Neuronal stem cell (in vitro differentiated cells): ENCODE data around the gene STRA8.

Experiments
- DNase-seq: peaks from one replicate; pipeline ENCODE4 v3.0.0-alpha.2; 2013; ENCODE audit warnings: low spot score
- H2AFZ ChIP-seq: one replicate; pipeline ENCODE4 v1.6.1; 2013; ENCODE audit warnings: mild to moderate bottlenecking, low read length, inconsistent platforms
- H2AK5ac ChIP-seq: 2 replicates; pipeline ENCODE4 v1.6.1; 2013; ENCODE audit warnings: low read depth, mild to moderate bottlenecking, inconsistent platforms, low read length, moderate library complexity, mixed read lengths
- H2BK120ac ChIP-seq: 2 replicates; pipeline ENCODE4 v1.6.1; 2013; ENCODE audit warnings: low read depth, mild to moderate bottlenecking, inconsistent platforms, low read length, moderate library complexity, mixed read lengths
- H2BK12ac ChIP-seq: one replicate; pipeline ENCODE4 v1.6.1; 2013; ENCODE audit warnings: low read length, inconsistent platforms
- H2BK15ac ChIP-seq: 2 replicates; pipeline ENCODE4 v1.6.1; 2013; ENCODE audit warnings: mild to moderate bottlenecking, low read length, inconsistent platforms, mixed read lengths
- H2BK5ac ChIP-seq: one replicate; pipeline ENCODE4 v1.6.1; 2013; ENCODE audit warnings: inconsistent platforms, mild to moderate bottlenecking, low read length, moderate library complexity
- H3K14ac ChIP-seq: one replicate; pipeline ENCODE4 v1.6.1; 2013; ENCODE audit warnings: low read length, inconsistent platforms
- H3K18ac ChIP-seq: 2 replicates; pipeline ENCODE4 v1.6.1; 2013; ENCODE audit warnings: low read length, inconsistent platforms
- H3K23ac ChIP-seq: 2 replicates; pipeline ENCODE4 v1.6.1; 2013; ENCODE audit warnings: low read depth, mild to moderate bottlenecking, mixed read lengths, low read length, inconsistent platforms; ENCODE audit not compliant: poor library complexity
- H3K27ac ChIP-seq: replicated peaks from 3 replicates; pipeline ENCODE4 v1.5.1; 2013; ENCODE audit warnings: low read length, inconsistent platforms
- H3K27me3 ChIP-seq, 3 experiments: 2 replicates each; pipeline ENCODE4 v1.6.1; 2013; ENCODE audit warnings: low read length in 3 of 3, mild to moderate bottlenecking in 2 of 3, inconsistent platforms in 1 of 3, low read depth in 1 of 3, mixed read lengths in 1 of 3, moderate library complexity in 1 of 3; ENCODE audit not compliant: control insufficient read depth in 3 of 3, insufficient read depth in 3 of 3
- H3K36me3 ChIP-seq, 2 donors: replicated peaks in 1 of 2; 2 replicates each; pipeline ENCODE4 v1.6.1; 2013; ENCODE audit warnings: low read length in 2 of 2; ENCODE audit not compliant: control insufficient read depth in 2 of 2, insufficient read depth in 2 of 2
- H3K4ac ChIP-seq: 2 replicates; pipeline ENCODE4 v1.6.1; 2013; ENCODE audit warnings: inconsistent platforms, mild to moderate bottlenecking, low read length, moderate library complexity
- H3K4me1 ChIP-seq, 2 donors: 1 replicate in 1 of 2; 2 replicates in 1 of 2; pipeline ENCODE4 v1.6.1; 2013; ENCODE audit warnings: low read length in 2 of 2, low read depth in 1 of 2; ENCODE audit not compliant: control insufficient read depth in 2 of 2, insufficient read depth in 1 of 2
- H3K4me2 ChIP-seq: one replicate; pipeline ENCODE4 v1.6.1; 2013; ENCODE audit warnings: mild to moderate bottlenecking, low read length, inconsistent platforms; ENCODE audit not compliant: insufficient read depth, poor library complexity, severe bottlenecking
- H3K4me3 ChIP-seq, 2 donors: 2 replicates each; pipeline ENCODE4 v1.5.1; 2013; ENCODE audit warnings: low read length in 2 of 2, mild to moderate bottlenecking in 2 of 2, inconsistent platforms in 1 of 2, moderate library complexity in 1 of 2
- H3K79me1 ChIP-seq: one replicate; pipeline ENCODE4 v1.6.1; 2013; ENCODE audit warnings: low read depth, mild to moderate bottlenecking, inconsistent platforms, low read length, moderate library complexity
- H3K9ac ChIP-seq: one replicate; pipeline ENCODE4 v1.6.1; 2013; ENCODE audit warnings: mild to moderate bottlenecking, low read depth, low read length, inconsistent platforms; ENCODE audit not compliant: poor library complexity
- H3K9me3 ChIP-seq, 2 donors: replicated peaks in 1 of 2; 2 replicates each; pipeline versions ENCODE3 to v1.6.1; 2013; ENCODE audit warnings: low read length in 2 of 2, mild to moderate bottlenecking in 2 of 2, inconsistent platforms in 1 of 2, low read depth in 1 of 2, mixed read lengths in 1 of 2, moderate library complexity in 1 of 2; ENCODE audit not compliant: control insufficient read depth in 2 of 2, insufficient read depth in 1 of 2
- H4K8ac ChIP-seq: one replicate; pipeline ENCODE4 v1.6.1; 2013; ENCODE audit warnings: low read depth, mild to moderate bottlenecking, inconsistent platforms, low read length, moderate library complexity
- H4K91ac ChIP-seq: one replicate; pipeline ENCODE4 v1.6.1; 2013; ENCODE audit warnings: low read length, low read depth, mild to moderate bottlenecking, inconsistent platforms; ENCODE audit not compliant: poor library complexity
- WGBS, 2 donors: extraction: QIAGEN DNeasy Blood & Tissue Kit; methylation state at CpG; one replicate each; pipeline ENCODE4 v1.1.7; 2013; ENCODE audit warnings: missing lambda C conversion rate in 2 of 2, mixed read lengths in 1 of 2; ENCODE audit not compliant: insufficient read length in 2 of 2, insufficient replicate concordance in 1 of 2; ENCODE audit errors: extremely low coverage in 2 of 2; 5-methylcytosine and 5-hydroxymethylcytosine counted together

STRA8 gene

GRCh38 chr7:135217645-135218509 is 15.8 kb upstream of the STRA8 start:
- Histone ChIP-seq H2AFZ (no peak overlapping the region), H4K91ac (no peak overlapping the region), H3K27ac (no peak overlapping the region), H3K9ac (no peak overlapping the region), H3K9me3 (no peaks in the 10 kb centered on the region), H2BK120ac (no peak overlapping the region), H3K4me1 (no peaks in the 10 kb centered on the region), H2BK12ac (no peak overlapping the region), H3K36me3 (no peaks in the 10 kb centered on the region), H3K27me3 (peaks cover 0 to 5% (median 0%) of the 10 kb centered on the region in 3 experiments), H3K23ac (no peak overlapping the region), H2BK5ac (no peak overlapping the region), H2BK15ac (no peak overlapping the region), H3K4ac (no peak overlapping the region), H3K4me2 (no peak overlapping the region), H2AK5ac (no peak overlapping the region), H4K8ac (no peak overlapping the region), H3K18ac (no peak overlapping the region), H3K79me1 (no peaks in the 10 kb centered on the region), H3K4me3 (no peak overlapping the region), H3K14ac (no peak overlapping the region)
- no peak for DNase-seq
- WGBS, 2 donors: no CpG with 5 or more reads among the region's 5 CpGs

GRCh38 chr7:135224027-135224426 is 9.6 kb upstream of the STRA8 start:
- no peaks in the 10 kb centered on the region for H3K36me3 ChIP-seq
- no peak overlapping the region for H3K9ac ChIP-seq
- H3K27ac ChIP-seq: no peak overlapping the region
- H3K4me2 ChIP-seq: no peak overlapping the region
- H3K4me3 ChIP-seq: no peak overlapping the region
- no peak overlapping the region for H4K8ac ChIP-seq
- H2AK5ac ChIP-seq: no peak overlapping the region
- H3K14ac ChIP-seq: no peak overlapping the region
- DNase-seq: no peak
- H3K9me3 ChIP-seq: no peaks in the 10 kb centered on the region
- H3K23ac ChIP-seq: no peak overlapping the region
- H2BK12ac ChIP-seq: no peak overlapping the region
- no peak overlapping the region for H3K4ac ChIP-seq
- H2BK15ac ChIP-seq: no peak overlapping the region
- no peak overlapping the region for H4K91ac ChIP-seq
- H3K79me1 ChIP-seq: no peaks in the 10 kb centered on the region
- H2BK120ac ChIP-seq: no peak overlapping the region
- no peak overlapping the region for H2BK5ac ChIP-seq
- H3K27me3 ChIP-seq: peaks cover 0 to 8% (median 0%) of the 10 kb centered on the region in 3 experiments
- no peaks in the 10 kb centered on the region for H3K4me1 ChIP-seq
- no peak overlapping the region for H3K18ac ChIP-seq
- no CpG with 5 or more reads among the region's 1 CpG for WGBS, 2 donors
- no peak overlapping the region for H2AFZ ChIP-seq

- DNase-seq: no peak
- H3K79me1 ChIP-seq: no peaks in the 10 kb centered on the region
Measured at GRCh38 chr7:135231686-135232085, 2.0 kb upstream of the STRA8 start.

GRCh38 chr7:135232087-135232486 is 1.6 kb upstream of the STRA8 start:
- no peak overlapping the region for H3K23ac ChIP-seq
- no peak overlapping the region for H2BK15ac ChIP-seq
- no peak overlapping the region for H3K4me3 ChIP-seq
- no peak overlapping the region for H2AK5ac ChIP-seq
- H4K91ac ChIP-seq: no peak overlapping the region
- H3K4me2 ChIP-seq: no peak overlapping the region
- H2BK12ac ChIP-seq: no peak overlapping the region
- no peak overlapping the region for H4K8ac ChIP-seq
- no peak overlapping the region for H3K14ac ChIP-seq
- H3K27me3 ChIP-seq: peaks cover 0 to 12% (median 0%) of the 10 kb centered on the region in 3 experiments
- no peaks in the 10 kb centered on the region for H3K79me1 ChIP-seq
- H3K4ac ChIP-seq: no peak overlapping the region
- H3K27ac ChIP-seq: no peak overlapping the region
- no peak overlapping the region for H2AFZ ChIP-seq
- no peak overlapping the region for H2BK120ac ChIP-seq
- DNase-seq: no peak
- H3K9ac ChIP-seq: no peak overlapping the region
- no peak overlapping the region for H2BK5ac ChIP-seq
- H3K9me3 ChIP-seq: no peaks in the 10 kb centered on the region
- H3K36me3 ChIP-seq: no peaks in the 10 kb centered on the region
- no peaks in the 10 kb centered on the region for H3K4me1 ChIP-seq
- H3K18ac ChIP-seq: no peak overlapping the region
- WGBS, 2 donors: no CpG with 5 or more reads among the region's 6 CpGs

More at GRCh38 chr7:135231686-135232085, 2.0 kb upstream of the STRA8 start:
- no peak overlapping the region for H2BK15ac ChIP-seq
- H2AK5ac ChIP-seq: no peak overlapping the region
- H3K4ac ChIP-seq: no peak overlapping the region
- H2BK12ac ChIP-seq: no peak overlapping the region
- no peak overlapping the region for H3K14ac ChIP-seq
- H3K23ac ChIP-seq: no peak overlapping the region
- no peaks in the 10 kb centered on the region for H3K9me3 ChIP-seq
- no peak overlapping the region for H2BK120ac ChIP-seq
- H2AFZ ChIP-seq: no peak overlapping the region
- H4K91ac ChIP-seq: no peak overlapping the region
- no peak overlapping the region for H3K4me2 ChIP-seq
- H4K8ac ChIP-seq: no peak overlapping the region
- H3K36me3 ChIP-seq: no peaks in the 10 kb centered on the region
- no peak overlapping the region for H3K9ac ChIP-seq
- H3K4me1 ChIP-seq: no peaks in the 10 kb centered on the region
- H3K27me3 ChIP-seq: peaks cover 0 to 12% (median 0%) of the 10 kb centered on the region in 3 experiments
- H3K27ac ChIP-seq: no peak overlapping the region
- no peak overlapping the region for H3K4me3 ChIP-seq
- no peak overlapping the region for H2BK5ac ChIP-seq
- H3K18ac ChIP-seq: no peak overlapping the region
